GM19372 (cell line): ENCODE data around the gene GATD1.

Source experiments
- ATAC-seq: cut with Tn5 transposase; IDR thresholded peaks from one replicate; pipeline ENCODE4 v1.9.1; 2021; ENCODE audit warnings: mild to moderate bottlenecking, low read depth, moderate library complexity; ENCODE audit not compliant: unreplicated experiment

The GATD1 gene, protein sequence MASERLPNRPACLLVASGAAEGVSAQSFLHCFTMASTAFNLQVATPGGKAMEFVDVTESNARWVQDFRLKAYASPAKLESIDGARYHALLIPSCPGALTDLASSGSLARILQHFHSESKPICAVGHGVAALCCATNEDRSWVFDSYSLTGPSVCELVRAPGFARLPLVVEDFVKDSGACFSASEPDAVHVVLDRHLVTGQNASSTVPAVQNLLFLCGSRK

GRCh38 chr11:777288-778255, at the start of gene GATD1:
GATD1 (minus strand) TSS chr11:777487; CDS start chr11:777462, 25 bp downstream.
- ATAC-seq = peak; percentile 89

- no peak for ATAC-seq
Measured at GRCh38 chr11:826836-827145, 49.5 kb upstream of the GATD1 start.

DNA sequence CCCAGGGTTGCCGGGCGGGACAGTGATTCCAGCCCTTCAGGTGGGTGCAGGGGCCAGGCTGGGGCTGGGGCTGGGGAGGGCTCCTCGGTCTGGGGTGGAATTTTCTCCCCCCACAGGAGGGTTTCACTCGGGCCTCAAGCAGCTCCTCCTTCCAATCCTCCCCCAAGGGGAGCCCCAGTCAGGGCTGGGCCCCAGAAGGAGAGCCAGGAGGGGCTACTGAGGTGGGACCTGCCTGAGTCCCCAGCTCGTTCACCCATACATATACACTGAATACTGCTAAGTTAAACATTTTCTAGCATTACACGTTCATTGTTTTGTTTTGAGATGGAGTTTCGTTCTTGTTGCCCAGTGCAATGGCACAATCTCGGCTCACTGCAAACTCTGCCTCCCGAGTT, 48.9 kb upstream of the GATD1 start:
- no peak for ATAC-seq

- ATAC-seq = no peak
Measured at GRCh38 chr11:825366-826226, 48.3 kb upstream of the GATD1 start.

GRCh38 chr11:824942-825341, 47.7 kb upstream of the GATD1 start:
- ATAC-seq = no peak

DNA sequence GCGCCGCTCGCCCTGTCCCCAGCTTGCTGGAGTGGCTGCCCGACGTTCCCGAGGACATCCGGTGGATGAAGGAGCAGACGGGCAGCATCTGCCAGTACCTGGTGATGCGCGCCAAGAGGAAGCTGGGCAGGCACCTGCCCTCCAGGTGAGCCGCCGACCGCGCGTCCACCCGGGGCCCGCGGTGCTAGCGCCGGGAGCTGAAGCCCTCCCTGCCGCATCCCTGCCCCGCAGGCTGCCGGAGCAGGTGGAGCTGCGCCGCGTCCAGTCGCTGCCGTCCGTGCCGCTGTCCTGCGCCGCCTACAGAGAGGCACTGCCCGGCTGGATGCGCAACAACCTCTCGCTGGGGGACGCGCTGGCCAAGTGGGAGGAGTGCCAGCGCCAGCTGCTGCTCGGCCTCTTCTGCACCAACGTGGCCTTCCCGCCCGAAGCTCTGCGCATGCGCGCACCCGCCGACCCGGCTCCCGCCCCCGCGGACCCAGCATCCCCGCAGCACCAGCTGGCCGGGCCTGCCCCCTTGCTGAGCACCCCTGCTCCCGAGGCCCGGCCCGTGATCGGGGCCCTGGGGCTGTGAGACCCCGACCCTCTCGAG, 47.1 kb upstream of the GATD1 start:
- no peak for ATAC-seq

GRCh38 chr11:823441-824291, 46.4 kb upstream of the GATD1 start:
- no peak for ATAC-seq

GRCh38 chr11:821512-822371, 44.5 kb upstream of the GATD1 start:
- no peak for ATAC-seq

DNA sequence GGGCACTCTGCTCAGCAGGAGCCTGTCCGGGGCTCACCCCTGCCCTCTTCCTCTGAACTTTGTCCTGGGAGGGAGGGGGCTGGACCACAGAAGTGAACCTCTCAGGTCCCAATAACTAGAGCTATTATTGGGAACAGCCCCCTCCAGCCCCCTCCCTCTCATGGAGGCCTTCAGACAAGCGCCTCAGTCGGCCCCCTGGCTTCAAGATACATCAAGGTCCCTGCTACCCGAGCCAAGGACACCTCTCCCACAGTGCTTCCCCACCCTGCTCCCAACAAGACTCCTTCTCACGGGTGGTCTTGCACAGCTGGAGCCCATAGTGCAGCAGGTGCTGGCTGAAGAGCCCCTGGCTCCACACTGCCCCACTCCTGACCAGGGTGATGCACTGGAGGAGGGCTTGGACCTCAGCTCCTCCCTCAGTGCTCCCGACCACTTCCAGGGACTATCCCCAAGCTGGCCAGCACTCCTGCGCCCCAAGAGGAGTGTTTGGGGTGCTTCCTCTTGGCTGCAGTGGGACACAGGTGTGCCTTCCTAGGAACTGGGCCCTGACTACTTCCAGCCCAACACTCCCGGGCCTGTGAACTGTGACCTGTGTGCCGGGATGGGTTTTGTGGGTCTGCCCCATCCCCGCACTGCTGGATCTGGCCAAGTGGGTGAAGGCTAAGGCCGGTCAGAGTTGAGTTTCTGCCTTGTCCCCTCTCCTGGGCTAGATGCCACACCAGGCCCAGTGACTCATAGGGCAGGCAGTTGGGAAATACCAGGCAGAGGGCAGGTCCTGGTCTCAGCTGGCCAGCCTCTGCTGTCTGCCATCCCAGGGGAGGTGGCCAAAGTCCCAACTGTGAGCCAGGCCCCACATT, 43.6 kb upstream of the GATD1 start:
- ATAC-seq = no peak

DNA sequence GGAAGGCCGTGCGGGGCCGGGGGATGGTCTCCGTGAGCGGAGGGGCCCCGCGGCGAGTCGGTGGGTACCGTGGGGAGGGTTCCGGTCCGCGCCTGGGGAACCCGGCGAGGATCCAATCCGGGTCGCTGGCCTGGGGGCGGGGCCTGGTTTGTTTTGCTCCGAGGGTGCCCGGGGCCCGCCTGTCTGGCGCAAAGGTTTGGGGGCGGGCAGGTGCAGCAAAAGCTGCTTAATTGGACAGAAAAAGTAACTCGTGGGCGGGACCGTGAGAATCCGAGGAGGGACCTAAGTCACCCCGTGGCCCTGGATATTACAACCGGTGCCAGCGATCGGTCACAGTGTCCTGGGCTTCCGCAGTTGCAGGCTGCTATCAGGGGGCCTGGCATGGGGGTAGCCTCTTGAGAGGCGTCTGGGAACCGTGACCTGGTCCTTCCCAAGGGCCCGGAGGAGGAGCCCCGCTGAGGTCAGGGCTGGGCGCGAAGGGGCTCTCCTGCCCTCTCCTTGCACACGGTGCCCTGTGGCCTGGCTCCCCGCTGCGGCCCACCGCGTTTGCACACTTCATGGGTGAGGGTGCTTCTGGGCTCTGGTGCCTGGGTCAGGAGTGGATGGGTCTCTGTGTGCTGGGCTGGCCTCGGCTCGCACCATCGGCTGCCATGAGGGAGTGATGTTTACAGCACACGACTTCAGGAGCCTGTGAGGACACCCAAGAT, 42.8 kb upstream of the GATD1 start:
- ATAC-seq = peak; percentile 64

DNA sequence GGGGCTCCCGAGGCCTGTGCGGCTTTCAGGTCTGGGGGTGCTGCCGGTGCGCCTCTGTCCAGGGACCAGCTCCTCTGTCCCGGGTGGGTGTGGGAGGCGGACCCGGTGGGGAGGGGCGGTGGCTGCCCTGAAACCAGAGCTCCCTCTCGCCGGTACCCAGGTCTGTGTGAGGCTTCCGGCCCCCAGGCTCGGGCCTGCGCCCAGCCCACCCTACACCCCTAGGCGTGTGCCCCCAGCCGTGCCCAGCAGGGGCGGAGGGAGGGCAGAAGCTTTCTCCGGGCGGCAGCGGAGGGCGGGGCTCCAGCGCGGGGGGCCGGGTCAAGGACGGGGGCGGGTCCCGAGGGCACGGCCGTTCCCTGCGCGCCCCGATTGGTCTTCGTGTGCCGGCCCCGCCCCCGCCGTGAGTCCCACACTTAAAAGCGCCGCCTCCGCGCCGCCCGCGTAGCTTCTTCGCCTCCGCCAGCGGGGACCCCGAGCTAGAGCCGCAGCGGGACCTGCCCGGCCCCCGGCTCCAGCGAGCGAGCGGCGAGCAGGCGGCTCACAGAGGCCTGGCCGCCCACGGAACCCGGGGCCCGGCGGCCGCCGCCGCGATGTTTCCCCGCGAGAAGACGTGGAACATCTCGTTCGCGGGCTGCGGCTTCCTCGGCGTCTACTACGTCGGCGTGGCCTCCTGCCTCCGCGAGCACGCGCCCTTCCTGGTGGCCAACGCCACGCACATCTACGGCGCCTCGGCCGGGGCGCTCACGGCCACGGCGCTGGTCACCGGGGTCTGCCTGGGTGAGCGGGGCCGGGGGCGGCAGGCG, 42.0 kb upstream of the GATD1 start:
- peak; percentile 60 for ATAC-seq

DNA sequence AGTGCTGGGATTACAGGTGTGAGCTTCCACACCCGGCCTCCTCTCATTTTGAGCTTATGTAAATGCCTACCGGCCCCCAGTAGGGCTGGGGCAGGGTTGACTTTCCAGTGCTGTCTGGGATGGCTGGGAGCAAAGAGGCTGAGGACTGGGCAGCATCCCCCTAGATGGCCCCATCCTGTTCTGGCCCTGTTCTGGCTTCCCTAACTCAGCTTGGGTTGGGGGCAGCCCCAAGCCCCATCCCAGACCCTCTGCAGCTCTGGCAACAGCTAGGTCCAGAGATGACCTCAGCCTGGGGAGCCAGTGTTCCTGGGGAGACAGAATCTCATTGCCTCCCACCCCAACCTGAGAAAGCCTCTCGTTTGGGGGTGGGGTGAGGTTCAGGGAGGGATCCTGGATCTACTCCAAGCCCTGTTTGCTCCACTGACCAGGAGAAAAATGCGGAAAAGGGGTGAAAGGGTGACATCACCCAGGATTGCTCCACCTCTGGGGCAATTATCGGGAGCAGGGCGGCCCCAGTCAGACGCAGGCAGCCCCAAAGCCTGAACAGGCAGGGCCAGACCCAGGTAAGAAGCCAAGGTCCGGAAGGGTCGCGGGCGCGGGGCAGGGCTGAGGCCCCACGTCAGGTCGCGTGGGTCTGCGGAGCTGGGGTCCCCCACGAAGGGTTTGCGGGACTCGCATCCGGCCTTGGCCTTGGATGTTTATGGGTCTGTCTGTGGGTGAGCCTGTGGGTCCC, 41.3 kb upstream of the GATD1 start, which contains the start of gene PNPLA2:
TSS of gene PNPLA2 (plus strand) at position 519 of the 733 bp plus-strand sequence. CDS start 805 bp downstream, outside the sequence.
- no peak for ATAC-seq

GRCh38 chr11:816433-816779, 39.1 kb upstream of the GATD1 start:
- ATAC-seq = no peak

- no peak for ATAC-seq
Measured at GRCh38 chr11:815675-816432, 38.6 kb upstream of the GATD1 start.

- no peak for ATAC-seq
Measured at GRCh38 chr11:813456-814096, 36.3 kb upstream of the GATD1 start.
